ENCODE data around the gene FNDC10. TPM values are rescaled to one million over a fixed set of nuclear protein-coding genes. Genes with fewer than 3 reads are reported as not detected.

FNDC10 gene
- total RNA-seq, 2 donors from 2014 or later = 10.4 to 10.8 TPM

DNA sequence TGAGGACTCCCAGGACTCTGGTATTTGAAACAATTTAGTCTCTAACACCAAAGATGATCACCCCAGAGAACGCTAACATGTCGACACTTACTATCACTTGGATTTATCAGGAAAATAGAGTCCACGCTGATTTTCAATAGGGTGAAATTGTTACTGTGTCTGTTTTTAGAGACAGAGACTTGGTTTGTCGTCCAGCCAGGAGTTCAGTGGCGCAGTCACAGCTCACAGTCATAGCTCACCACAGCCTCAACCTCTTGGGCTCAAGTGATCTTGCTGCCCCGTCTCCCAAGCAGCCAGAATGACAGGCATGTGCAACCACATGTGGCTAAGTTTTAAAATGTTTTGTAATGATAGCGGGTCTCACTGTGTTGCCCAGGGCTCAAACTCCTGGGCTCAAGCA is 30.6 kb downstream of the FNDC10 start:
- peaks cover 5% of the 10 kb centered on the region for H3K4me1 Mint-ChIP-seq
- no peak overlapping the region for H3K27ac Mint-ChIP-seq
- peaks cover 1% of the 10 kb centered on the region for H3K9me3 Mint-ChIP-seq

DNA sequence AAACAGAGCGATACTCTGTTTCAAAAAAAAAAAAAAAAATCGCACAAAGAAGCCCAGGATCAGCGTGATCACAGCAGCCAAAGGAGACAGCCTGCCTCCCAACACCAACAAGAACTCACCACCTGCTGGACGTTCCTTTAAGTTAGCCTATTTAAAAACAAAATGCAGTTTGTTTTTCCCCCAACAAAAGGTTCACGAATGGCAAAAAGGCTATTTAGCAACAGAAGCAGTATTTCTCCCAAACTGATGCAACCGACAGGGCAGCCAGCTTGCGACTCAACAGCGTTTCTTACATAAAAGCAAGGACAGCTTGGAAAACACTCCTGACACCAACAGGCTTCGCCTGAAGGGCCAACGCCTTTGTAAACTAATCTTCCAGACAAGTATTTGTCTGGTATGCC is 32.0 kb downstream of the FNDC10 start:
- Histone ChIP-seq H3K27ac (ENCODE audit: low read depth, low read length) (no peak overlapping the region), H3K9me3 (ENCODE audit: control insufficient read depth, low read length) (peaks cover 6% of the 10 kb centered on the region), H3K9ac (ENCODE audit: extremely low read depth, low read length, poor library complexity, severe bottlenecking) (no peak overlapping the region), H3K36me3 (ENCODE audit: control insufficient read depth, insufficient read depth, low read length) (peaks cover 64% of the 10 kb centered on the region), H3K4me1 (ENCODE audit: control insufficient read depth, insufficient read depth, low read length) (no peaks in the 10 kb centered on the region), H3K27me3 (ENCODE audit: control insufficient read depth, insufficient read depth, low read length, poor library complexity, severe bottlenecking) (no peaks in the 10 kb centered on the region), H3K4me3 (ENCODE audit: low read length) (no peak overlapping the region)
- H3K27ac Mint-ChIP-seq = peak overlapping the region; percentile 75
- H3K27me3 Mint-ChIP-seq (ENCODE audit: insufficient read depth) = no peaks in the 10 kb centered on the region
- H3K4me1 Mint-ChIP-seq = no peaks in the 10 kb centered on the region
- WGBS, 2 experiments (ENCODE audit: insufficient coverage in 1 of 2, insufficient read length in 1 of 2) = 79 to 92% methylated on average over 7 to 10 of the region's 10 CpGs
- no peak for DNase-seq
- peaks cover 1% of the 10 kb centered on the region for H3K9me3 Mint-ChIP-seq
- peaks cover 59% of the 10 kb centered on the region for H3K36me3 Mint-ChIP-seq (ENCODE audit: low read depth)
- H3K4me3 Mint-ChIP-seq = no peak overlapping the region
- TF ChIP-seq, protein P1, sequence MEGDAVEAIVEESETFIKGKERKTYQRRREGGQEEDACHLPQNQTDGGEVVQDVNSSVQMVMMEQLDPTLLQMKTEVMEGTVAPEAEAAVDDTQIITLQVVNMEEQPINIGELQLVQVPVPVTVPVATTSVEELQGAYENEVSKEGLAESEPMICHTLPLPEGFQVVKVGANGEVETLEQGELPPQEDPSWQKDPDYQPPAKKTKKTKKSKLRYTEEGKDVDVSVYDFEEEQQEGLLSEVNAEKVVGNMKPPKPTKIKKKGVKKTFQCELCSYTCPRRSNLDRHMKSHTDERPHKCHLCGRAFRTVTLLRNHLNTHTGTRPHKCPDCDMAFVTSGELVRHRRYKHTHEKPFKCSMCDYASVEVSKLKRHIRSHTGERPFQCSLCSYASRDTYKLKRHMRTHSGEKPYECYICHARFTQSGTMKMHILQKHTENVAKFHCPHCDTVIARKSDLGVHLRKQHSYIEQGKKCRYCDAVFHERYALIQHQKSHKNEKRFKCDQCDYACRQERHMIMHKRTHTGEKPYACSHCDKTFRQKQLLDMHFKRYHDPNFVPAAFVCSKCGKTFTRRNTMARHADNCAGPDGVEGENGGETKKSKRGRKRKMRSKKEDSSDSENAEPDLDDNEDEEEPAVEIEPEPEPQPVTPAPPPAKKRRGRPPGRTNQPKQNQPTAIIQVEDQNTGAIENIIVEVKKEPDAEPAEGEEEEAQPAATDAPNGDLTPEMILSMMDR (conservative IDR thresholded peaks at IDR 0.05) = no peak

More for the DNA sequence above, 30.6 kb downstream of the FNDC10 start:
- WGBS, 2 experiments (ENCODE audit: insufficient coverage in 1 of 2, insufficient read length in 1 of 2) = 97 to 100% methylated on average over 2 to 7 of the region's 7 CpGs
- no peak for DNase-seq
- Mint-ChIP-seq H3K27me3 (ENCODE audit: insufficient read depth) (no peaks in the 10 kb centered on the region), H3K36me3 (ENCODE audit: low read depth) (peaks cover 52% of the 10 kb centered on the region), H3K4me3 (no peak overlapping the region)
- no peak overlapping the region for H3K9ac ChIP-seq (ENCODE audit: extremely low read depth, low read length, poor library complexity, severe bottlenecking)
- no peaks in the 10 kb centered on the region for H3K4me1 ChIP-seq (ENCODE audit: control insufficient read depth, insufficient read depth, low read length)
- peaks cover 6% of the 10 kb centered on the region for H3K9me3 ChIP-seq (ENCODE audit: control insufficient read depth, low read length)
- no peak overlapping the region for H3K27ac ChIP-seq (ENCODE audit: low read depth, low read length)
- H3K27me3 ChIP-seq (ENCODE audit: control insufficient read depth, insufficient read depth, low read length, poor library complexity, severe bottlenecking) = no peaks in the 10 kb centered on the region
- TF ChIP-seq, protein P1 (conservative IDR thresholded peaks at IDR 0.05) = no peak
- peaks cover 49% of the 10 kb centered on the region for H3K36me3 ChIP-seq (ENCODE audit: control insufficient read depth, insufficient read depth, low read length)
- H3K4me3 ChIP-seq (ENCODE audit: low read length) = no peak overlapping the region

DNA sequence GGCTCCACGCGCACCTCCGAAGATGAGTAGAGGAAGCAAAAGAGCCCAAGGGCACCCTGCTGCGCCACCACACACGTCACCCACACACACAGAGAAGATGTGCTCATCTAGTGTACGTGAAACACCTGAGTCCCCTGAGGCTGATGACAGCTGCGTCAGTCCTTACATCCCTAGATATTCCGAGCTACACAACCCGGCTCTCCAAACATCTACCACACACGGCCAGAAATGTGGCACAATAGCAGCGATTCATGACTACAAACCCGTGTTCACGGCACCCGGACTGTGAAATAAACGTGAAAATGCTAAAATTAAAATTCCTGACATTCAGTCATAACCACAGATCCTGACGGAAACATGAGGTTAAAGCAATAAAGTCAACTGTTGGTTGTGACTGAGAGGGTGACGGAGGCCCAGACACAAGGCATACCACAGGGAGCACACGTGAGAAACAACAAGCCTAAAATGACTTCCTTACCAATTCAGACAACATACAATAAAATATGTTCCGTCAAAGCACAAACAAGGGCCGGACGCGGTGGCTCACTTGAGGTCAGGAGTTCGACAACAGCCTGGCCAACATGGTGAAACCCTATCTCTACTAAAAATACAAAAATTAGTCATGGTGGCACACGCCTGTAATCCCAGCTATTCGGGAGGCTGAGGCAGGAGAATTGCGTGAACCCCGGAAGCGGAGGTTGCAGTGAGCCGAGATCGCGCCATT is 32.6 kb downstream of the FNDC10 start:
- H3K27ac Mint-ChIP-seq = peak overlapping the region; percentile 75
- H3K9me3 Mint-ChIP-seq = peaks cover 1% of the 10 kb centered on the region
- no peaks in the 10 kb centered on the region for H3K4me1 Mint-ChIP-seq
- DNase-seq = no peak
- peaks cover 64% of the 10 kb centered on the region for H3K36me3 Mint-ChIP-seq (ENCODE audit: low read depth)
- no peaks in the 10 kb centered on the region for H3K27me3 Mint-ChIP-seq (ENCODE audit: insufficient read depth)
- Histone ChIP-seq H3K9ac (ENCODE audit: extremely low read depth, low read length, poor library complexity, severe bottlenecking) (no peak overlapping the region), H3K27ac (ENCODE audit: low read depth, low read length) (no peak overlapping the region), H3K36me3 (ENCODE audit: control insufficient read depth, insufficient read depth, low read length) (peaks cover 70% of the 10 kb centered on the region), H3K27me3 (ENCODE audit: control insufficient read depth, insufficient read depth, low read length, poor library complexity, severe bottlenecking) (no peaks in the 10 kb centered on the region), H3K4me3 (ENCODE audit: low read length) (no peak overlapping the region), H3K4me1 (ENCODE audit: control insufficient read depth, insufficient read depth, low read length) (no peaks in the 10 kb centered on the region), H3K9me3 (ENCODE audit: control insufficient read depth, low read length) (peaks cover 6% of the 10 kb centered on the region)
- no peak overlapping the region for H3K4me3 Mint-ChIP-seq
- TF ChIP-seq, protein P1 (conservative IDR thresholded peaks at IDR 0.05) = no peak
- 91 to 97% methylated on average over 28 to 31 of the region's 31 CpGs for WGBS, 2 experiments (ENCODE audit: insufficient coverage in 1 of 2, insufficient read length in 1 of 2)
